ENCODE results near the gene WNT7A.

The WNT7A gene

DNA sequence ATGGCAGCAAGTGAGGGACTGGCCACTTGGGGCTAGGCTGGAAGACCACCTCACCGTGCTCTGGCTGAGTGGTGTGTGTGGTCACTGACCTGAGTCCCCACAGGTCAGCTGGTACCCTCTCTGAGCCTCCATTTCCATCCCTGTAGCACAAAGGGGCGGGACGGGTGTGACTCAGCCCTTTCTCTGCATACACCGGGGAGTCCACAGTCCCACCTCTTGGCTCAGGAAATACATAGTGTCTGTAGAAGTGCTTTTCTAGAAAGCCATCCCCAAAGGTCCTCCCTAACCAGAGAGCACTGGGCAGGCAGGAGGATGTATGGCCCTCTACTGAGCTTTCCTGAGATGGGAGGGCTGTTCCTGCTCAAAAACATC is 27.2 kb downstream of the WNT7A start:
- H3K9ac ChIP-seq (ENCODE audit: low read length): no peak overlapping the region
- no peak for DNase-seq
- H3K4me2 ChIP-seq (ENCODE audit: low read depth, low read length): no peak overlapping the region

DNA sequence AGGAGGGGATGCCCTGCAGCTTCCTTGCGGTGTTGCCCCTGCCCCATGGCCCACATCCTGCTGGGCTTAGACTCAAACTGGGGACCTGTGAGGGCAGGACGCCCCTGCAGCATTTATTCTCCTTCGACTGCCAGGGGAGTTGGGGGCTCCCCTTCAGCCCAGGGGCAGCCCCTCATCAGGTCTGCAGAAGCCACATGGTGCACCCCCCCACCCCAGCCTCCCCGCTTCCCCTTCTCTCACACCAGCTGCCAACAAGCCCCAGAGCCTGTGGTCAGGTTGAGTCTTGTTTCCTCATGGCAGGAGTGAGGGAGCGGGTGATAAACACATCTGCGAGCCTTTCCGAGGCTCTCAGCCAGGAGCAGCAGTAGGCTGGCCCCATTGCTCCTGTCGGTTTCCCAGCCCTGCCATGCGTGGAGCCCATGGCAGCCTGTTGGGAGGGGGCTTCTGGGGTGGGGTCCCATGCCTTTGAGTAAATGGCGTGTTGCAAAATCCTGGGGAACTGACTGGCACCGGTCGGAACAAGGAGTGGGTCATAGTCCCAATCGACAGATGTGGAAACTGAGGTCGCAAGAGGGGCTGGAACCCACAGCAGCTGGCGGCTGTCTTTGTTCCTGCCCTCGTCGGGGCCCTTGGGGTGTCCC is 27.8 kb downstream of the WNT7A start:
- Histone ChIP-seq H3K79me2 (ENCODE audit: low read length) (no peaks in the 10 kb centered on the region), H3K4me3 (ENCODE audit: low read length) (no peak overlapping the region), H3K27me3 (replicated peaks; ENCODE audit: insufficient read depth, low read length) (peaks cover 71% of the 10 kb centered on the region), H3F3A (ENCODE audit: insufficient read depth, low read length) (no peaks in the 10 kb centered on the region), H3K27ac (ENCODE audit: low read length) (no peak overlapping the region), H3K4me2 (ENCODE audit: low read depth, low read length) (no peak overlapping the region), H3K9ac (ENCODE audit: low read length) (no peak overlapping the region), H4K20me1 (ENCODE audit: insufficient read depth, low read length) (no peaks in the 10 kb centered on the region), H3K9me3 (replicated peaks; ENCODE audit: insufficient read depth, low read length) (no peaks in the 10 kb centered on the region), H3K9me2 (replicated peaks; ENCODE audit: insufficient read depth, low read length) (no peaks in the 10 kb centered on the region), H3K4me1 (ENCODE audit: low read length) (no peaks in the 10 kb centered on the region), H3K36me3 (replicated peaks; ENCODE audit: insufficient read depth, low read length) (no peaks in the 10 kb centered on the region), H2AFZ (ENCODE audit: low read length) (no peak overlapping the region)
- TF ChIP-seq, protein P1, sequence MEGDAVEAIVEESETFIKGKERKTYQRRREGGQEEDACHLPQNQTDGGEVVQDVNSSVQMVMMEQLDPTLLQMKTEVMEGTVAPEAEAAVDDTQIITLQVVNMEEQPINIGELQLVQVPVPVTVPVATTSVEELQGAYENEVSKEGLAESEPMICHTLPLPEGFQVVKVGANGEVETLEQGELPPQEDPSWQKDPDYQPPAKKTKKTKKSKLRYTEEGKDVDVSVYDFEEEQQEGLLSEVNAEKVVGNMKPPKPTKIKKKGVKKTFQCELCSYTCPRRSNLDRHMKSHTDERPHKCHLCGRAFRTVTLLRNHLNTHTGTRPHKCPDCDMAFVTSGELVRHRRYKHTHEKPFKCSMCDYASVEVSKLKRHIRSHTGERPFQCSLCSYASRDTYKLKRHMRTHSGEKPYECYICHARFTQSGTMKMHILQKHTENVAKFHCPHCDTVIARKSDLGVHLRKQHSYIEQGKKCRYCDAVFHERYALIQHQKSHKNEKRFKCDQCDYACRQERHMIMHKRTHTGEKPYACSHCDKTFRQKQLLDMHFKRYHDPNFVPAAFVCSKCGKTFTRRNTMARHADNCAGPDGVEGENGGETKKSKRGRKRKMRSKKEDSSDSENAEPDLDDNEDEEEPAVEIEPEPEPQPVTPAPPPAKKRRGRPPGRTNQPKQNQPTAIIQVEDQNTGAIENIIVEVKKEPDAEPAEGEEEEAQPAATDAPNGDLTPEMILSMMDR (IDR thresholded peaks at IDR 0.05; ENCODE audit: low read length): no peak
- TF ChIP-seq EZH2phosphoT487 (IDR thresholded peaks at IDR 0.05; ENCODE audit: low read length) (no peak), EZH2 (optimal IDR thresholded peaks at IDR 0.05; ENCODE audit: low read depth, low read length) (no peak)
- DNase-seq: no peak

More for the DNA sequence above, 27.2 kb downstream of the WNT7A start:
- H3K36me3 ChIP-seq (replicated peaks; ENCODE audit: insufficient read depth, low read length): no peaks in the 10 kb centered on the region
- H4K20me1 ChIP-seq (ENCODE audit: insufficient read depth, low read length): no peaks in the 10 kb centered on the region
- TF ChIP-seq, protein P1 (IDR thresholded peaks at IDR 0.05; ENCODE audit: low read length): no peak
- TF ChIP-seq EZH2 (optimal IDR thresholded peaks at IDR 0.05; ENCODE audit: low read depth, low read length): no peak
- no peak overlapping the region for H2AFZ ChIP-seq (ENCODE audit: low read length)
- peaks cover 70% of the 10 kb centered on the region for H3K27me3 ChIP-seq (replicated peaks; ENCODE audit: insufficient read depth, low read length)
- no peaks in the 10 kb centered on the region for H3K9me2 ChIP-seq (replicated peaks; ENCODE audit: insufficient read depth, low read length)
- no peak overlapping the region for H3K27ac ChIP-seq (ENCODE audit: low read length)
- H3K9me3 ChIP-seq (replicated peaks; ENCODE audit: insufficient read depth, low read length): no peaks in the 10 kb centered on the region
- H3K4me3 ChIP-seq (ENCODE audit: low read length): no peak overlapping the region
- no peaks in the 10 kb centered on the region for H3K4me1 ChIP-seq (ENCODE audit: low read length)
- H3F3A ChIP-seq (ENCODE audit: insufficient read depth, low read length): no peaks in the 10 kb centered on the region
- H3K79me2 ChIP-seq (ENCODE audit: low read length): no peaks in the 10 kb centered on the region

DNA sequence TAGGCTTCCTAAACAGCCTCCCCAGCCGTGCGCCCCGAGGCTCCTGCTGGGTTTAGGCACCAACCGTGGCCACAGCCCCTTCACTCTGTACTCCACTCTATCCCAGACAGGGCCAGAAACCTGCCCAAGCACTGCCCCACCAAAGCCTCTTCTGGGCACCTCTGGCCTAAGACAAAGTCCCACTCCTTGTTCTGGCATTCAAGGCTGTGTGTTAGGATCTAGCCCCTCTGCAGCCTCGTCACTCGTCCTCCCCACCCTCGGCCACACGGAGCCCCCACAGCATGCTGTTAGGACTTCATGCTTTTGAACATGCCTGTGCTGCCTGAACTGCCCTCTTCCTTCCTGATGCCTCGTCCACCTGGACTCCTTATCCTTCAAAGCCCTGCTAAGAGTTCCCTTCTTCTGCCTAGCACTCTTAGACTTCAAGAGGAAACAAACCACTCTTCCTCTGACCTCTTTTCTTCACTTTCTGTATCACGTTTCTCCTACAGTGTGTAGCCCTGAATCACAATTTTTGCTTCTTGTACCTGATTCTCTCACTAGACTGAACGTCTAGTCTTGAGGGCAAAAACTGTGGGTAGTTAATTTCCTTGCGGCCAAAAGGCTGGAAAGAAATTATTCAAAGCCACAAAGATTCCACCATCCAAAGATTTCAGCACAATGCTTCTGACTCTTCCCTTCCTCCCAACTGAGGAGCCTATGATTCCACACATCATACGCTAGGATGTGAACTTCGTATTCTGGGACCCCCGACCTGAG is 28.6 kb downstream of the WNT7A start:
- no peaks in the 10 kb centered on the region for H3K9me3 ChIP-seq (replicated peaks; ENCODE audit: insufficient read depth, low read length)
- no peaks in the 10 kb centered on the region for H4K20me1 ChIP-seq (ENCODE audit: insufficient read depth, low read length)
- no peak overlapping the region for H3K27ac ChIP-seq (ENCODE audit: low read length)
- no peak overlapping the region for H3K4me3 ChIP-seq (ENCODE audit: low read length)
- H3K9ac ChIP-seq (ENCODE audit: low read length): no peak overlapping the region
- TF ChIP-seq EZH2phosphoT487 (IDR thresholded peaks at IDR 0.05; ENCODE audit: low read length) (no peak), EZH2 (optimal IDR thresholded peaks at IDR 0.05; ENCODE audit: low read depth, low read length) (no peak)
- H3K27me3 ChIP-seq (replicated peaks; ENCODE audit: insufficient read depth, low read length): peaks cover 75% of the 10 kb centered on the region
- H3K4me2 ChIP-seq (ENCODE audit: low read depth, low read length): no peak overlapping the region
- no peaks in the 10 kb centered on the region for H3K9me2 ChIP-seq (replicated peaks; ENCODE audit: insufficient read depth, low read length)
- no peak overlapping the region for H2AFZ ChIP-seq (ENCODE audit: low read length)
- no peaks in the 10 kb centered on the region for H3K79me2 ChIP-seq (ENCODE audit: low read length)
- no peaks in the 10 kb centered on the region for H3K36me3 ChIP-seq (replicated peaks; ENCODE audit: insufficient read depth, low read length)
- no peak for DNase-seq
- no peaks in the 10 kb centered on the region for H3K4me1 ChIP-seq (ENCODE audit: low read length)
- no peaks in the 10 kb centered on the region for H3F3A ChIP-seq (ENCODE audit: insufficient read depth, low read length)
